DMS153 treated with DMSO at 0.1 percent for 48 hours (cell line): ENCODE data around the gene CTNNBL1.
"Not testable (repeated sequence)": the region's sequence is repeated elsewhere in the genome, so short reads cannot be mapped to it uniquely, and the experiment has no call there.

Experiments used
- DNase-seq: peaks from one replicate; lab custom pipeline; 2025; ENCODE audit not compliant: unreplicated experiment; lab: John Stamatoyannopoulos, UW

The CTNNBL1 gene

DNA sequence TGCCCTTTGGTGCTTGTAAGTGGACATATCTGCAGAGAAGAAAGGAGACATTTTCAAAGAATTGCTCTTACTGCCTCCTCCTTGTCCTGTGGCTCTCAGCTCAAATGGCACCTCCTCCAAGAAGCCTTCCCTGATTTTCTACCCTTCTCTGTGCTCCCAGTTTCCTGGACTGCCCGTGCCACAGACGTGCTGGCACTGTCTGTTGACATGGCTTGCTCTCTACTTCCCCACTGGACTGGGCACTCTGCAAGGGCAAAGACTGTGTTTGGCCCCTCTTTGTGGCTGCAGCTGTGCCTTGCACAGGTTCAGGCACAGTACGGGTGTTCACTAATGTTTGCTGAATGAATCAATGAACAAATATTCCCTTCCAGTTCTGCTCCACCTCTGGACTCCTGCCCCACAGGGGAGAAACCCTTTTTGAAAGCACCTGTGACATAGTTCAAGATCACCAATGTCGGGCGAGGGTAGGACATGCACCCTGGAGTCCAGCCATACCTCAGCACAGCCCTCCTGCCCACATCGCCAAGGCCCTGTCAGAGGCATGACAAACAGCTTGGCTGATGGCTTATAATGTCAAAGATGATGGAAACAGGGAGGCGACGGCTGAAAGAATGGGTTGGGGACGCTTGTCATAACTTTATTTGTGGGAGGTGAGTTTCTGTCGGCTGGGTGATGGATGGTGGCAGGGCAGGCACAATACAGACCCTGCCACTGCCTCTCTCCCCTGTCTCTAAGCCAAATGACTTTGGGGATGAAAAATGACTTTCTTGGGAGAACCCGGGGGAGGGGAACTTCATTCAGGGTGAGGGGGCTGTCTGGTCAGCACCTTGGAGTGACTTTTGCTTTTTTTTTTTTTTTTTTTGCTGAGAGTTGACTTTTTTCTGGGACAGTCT lies 15.6 kb upstream of the CTNNBL1 start:
- DNase-seq, result no peak

DNA sequence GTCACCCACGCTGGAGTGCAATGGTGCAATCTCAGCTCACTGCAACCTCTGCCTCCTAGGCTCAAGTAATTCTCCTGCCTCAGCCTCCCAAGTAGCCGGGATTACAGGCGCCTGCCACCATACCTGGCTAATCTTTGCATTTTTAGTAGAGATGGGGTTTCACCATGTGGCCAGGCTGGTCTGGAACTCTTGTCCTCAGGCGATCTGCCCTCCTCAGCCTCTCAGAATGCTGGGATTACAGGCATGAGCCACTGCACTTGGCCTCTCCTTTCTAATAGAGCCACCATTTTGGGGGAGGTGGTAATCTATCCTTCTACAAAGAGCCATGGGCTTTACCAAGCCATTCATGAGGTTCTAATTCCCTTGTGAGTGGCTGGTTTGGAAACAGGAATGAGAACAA lies 14.1 kb upstream of the CTNNBL1 start:
- DNase-seq, result not testable (repeated sequence)

DNA sequence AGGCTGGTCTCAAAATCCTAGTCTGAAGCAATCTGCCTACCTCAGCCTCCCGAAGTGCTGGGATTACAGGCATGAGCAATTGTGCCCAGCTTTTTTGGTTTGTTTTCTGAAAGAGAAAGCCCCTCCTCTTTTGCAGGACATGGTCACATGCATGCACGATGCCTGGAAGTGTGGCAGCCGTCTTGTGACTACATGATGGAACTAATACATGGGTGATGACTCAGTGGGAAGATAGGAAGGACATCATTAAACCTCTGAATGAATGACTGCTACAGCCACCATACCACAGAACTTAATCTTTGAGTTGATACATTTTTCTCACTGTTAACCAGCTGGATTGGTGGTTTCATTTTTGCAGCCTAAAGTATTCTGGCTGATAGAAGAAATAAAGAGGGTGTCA lies 13.4 kb upstream of the CTNNBL1 start:
- no peak for DNase-seq

DNA sequence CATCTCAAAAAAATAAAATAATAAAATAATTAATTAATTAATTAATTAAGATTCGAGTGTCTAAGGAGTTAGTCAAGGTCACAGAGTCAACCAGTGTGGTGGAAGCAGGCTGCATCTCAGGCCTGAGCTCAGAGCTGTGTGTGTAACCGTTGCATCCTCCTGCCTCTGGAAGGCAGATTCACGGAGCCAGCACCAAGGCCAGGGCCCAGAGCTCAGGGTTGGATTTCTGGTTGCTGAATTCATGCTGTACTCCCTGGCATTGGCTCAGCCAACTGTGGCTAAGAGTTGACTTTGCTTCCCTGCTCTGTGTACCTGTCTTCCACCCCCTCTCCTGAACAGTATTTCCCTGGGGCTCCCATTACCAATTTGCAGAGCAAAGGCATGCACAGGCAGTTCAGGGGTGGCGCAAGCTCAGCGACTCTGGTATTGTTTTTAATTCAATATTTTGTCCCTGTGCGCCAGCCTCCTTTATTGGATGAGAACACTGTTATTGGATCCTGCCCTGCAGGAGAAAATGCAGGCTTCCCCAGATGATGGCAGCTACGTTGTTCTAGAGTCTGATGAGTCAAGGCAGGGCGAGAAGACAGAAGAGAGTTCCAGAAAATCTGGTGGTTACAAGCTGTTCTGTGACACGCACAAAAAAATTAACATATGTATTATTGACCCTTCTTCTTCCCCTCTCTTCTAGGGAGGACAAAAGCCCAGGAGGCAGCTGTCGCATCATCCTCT lies 12.3 kb upstream of the CTNNBL1 start:
- DNase-seq, result no peak

DNA sequence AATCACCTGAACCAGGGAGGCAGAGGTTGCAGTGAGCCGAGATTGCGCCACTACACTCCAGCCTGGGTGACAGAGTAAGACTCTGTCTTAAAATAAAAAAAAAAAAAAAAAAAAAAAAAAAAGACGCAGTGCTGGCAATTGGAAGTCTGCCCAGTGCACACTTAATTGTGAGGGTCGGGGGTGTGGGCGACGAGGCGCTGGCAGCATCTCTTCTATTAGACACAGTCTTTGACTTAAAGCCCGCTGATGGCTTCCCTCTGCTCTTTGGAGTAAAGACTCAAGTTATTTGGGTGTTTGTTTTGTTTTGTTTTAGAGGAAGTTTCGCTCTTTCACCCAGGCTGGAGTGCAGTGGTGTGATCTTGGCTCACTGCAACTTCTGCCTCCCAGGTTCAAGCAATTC lies 10.7 kb upstream of the CTNNBL1 start:
- DNase-seq, result not testable (repeated sequence)

DNA sequence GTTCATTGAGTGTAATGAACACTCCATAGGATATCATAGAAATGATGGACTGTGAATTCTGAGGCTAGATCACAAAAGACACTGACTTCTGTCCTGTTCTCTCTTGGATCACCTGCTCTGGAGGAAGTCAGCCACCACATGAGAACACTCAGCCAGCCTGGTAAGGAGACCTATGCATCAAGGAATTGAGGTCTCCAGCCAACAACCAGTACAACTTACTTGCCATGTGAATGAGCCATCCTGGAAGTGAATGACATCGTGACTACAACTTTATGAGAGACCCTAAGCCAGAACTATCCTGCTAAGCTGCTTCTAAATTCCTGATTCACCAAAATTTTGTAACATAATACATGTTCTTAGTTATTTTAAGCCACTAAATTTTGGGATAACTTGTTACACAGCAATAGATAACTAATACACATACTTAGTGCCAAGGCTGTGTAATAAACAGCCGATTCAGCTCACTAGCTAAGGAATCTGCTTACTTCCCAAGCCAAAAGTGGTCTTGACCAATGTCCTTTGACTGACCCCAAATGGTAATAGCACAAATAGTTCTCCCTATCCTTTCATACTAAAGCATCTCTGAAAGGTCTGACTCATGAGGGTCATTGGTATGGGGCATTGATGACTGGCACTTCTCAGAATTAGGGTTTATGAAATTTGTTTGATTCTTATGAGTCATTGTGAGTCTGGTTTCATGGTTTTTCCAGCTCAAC lies 6.9 kb upstream of the CTNNBL1 start:
- DNase-seq, result no peak

DNA sequence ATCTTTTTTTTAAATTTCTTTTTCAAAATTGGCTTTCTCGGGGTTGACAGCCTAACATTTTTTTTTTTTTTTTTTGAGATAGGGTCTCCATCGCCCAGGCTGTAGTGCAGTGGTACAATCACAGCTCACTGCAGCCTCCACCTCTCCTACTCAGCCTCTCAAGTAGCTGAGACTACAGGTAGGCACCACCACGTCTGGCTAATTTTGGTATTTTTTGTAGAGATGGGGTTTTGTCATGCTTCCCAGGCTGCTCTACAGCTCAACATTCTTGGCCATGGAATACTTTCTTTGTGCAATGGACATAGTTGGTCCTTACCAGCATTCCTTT lies 6.4 kb upstream of the CTNNBL1 start:
- no peak for DNase-seq

DNA sequence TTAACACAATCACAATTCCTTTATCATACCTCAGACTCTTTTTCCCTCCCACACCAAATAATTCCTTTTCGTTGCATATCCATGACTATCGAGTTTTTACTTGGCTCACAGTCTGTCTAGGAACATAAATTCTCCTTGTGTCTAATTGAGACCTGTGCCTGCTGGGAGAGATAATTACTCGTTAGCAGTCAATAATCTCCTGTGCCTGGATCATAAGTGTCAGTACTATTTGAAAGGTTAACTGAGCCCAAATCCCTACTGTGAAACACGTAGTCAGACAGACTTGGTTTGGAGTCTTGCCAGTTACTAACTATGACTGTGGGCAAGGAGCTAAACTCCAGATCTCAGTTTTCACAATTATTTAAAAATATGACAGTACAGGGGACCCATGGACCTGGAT lies 5.7 kb upstream of the CTNNBL1 start:
- DNase-seq, result no peak

DNA sequence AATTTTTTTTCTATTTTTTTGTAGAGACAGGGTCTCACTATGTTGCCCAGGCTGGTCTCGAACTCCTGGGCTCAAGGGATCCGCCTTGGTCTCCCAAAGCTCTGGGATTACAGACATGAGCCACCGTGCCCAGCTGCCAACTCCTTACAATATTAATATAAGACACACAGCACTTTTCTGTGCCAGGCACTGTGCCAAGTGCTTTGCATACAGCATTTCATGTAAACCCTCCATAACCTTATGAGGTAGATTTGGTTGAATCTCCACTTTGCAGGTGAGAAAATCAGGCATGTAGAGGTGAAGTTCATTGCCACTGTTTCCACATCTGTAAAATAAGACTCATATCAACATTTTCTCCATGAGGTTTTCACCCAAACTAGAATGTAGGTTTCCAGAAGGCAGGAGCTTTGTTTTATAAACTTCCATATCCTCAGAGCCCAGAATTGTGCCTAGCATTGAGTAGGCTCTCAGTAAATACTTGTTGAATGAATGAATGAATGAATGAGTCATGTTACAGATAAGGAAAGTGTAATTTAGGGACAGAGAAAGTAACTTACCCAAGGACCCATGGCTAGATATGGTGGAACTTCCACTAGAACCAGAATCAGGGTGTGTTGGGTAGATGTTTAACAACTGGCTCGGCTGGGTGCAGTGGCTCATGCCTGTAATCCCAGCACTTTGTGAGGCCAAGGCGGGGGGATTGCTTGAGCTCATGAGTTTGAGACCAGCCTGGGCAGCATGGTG lies 3.0 kb upstream of the CTNNBL1 start:
- DNase-seq, result no peak

DNA sequence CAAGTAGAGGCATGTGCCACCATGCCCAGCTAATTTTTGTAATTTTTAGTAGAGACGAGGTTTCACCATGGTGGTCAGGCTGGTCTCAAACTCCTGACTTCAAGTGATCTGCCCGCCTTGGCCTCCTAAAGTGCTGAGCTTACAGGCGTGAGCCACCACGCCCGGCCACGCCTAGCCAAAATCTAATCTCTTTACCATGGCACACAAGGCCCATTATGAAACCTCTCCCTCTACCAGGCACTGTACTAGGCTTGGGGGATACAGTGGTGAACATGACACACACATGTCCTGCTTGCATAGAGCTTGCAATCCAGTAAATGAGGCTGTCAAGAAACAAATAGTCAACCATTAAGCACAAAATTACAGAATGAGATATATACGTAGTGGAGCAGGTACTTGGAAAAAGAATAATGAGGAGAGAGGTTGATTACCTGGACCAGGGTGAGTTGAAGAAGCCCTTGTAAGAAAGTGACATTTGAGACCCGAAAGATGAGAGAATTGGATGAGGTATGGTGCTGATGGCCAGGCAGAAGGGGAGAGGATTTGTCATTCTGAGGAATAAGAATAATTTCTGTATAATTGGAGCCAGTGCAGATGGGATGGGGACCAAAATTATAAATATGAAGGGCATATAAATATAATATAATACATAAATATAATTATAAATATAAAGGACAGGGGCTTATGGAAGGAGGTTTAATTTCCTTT lies 1.2 kb upstream of the CTNNBL1 start:
- DNase-seq, result no peak

DNA sequence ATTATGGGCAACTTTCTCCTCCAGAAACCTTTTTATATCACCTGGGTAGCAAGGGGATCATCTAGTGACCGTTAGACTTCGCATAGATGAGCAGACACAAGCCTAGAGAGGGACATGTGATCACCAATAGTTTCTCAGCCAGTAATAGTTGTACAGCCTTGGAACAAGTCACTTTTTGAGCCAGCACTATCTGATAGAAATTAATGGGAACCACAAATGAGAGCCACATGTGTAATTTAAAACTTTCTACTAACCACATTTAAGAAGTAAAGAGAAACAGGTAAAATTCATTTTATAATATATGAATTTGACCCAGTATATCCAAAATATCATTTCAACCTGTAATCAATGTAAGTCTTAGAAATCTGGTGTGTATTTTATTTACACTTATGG lies 592 bp upstream of the CTNNBL1 start:
- no peak for DNase-seq

DNA sequence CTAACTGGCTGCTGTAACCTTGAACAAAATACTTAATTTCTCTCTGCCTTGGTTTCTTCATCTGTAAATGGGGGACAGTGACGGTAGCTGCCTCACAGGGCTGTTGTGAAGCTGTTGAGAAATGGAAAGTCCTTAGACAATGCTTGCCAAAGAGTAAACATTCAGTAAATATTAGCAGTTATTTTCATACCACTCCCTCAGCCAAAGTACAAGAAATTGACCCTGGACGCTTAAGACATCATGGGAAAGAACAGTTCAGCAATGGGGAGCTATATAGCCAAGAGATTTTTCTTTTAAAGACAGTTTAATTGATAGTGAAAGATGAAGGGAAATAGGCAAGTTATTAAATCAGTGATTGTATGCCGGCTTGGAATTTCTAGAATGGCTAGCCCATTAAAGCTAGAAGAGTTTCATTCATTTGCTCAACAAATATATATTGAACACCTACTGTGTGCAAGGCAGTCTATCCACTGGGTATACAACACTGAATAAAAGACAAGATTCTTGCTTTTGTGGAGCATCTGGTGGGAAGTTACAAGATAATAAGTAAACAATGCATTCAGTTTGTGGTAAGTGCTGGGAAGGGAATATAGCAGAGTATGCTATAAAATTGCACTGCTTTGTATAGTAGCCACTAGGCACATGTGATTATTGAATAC lies 2.0 kb downstream of the CTNNBL1 start:
- no peak for DNase-seq

DNA sequence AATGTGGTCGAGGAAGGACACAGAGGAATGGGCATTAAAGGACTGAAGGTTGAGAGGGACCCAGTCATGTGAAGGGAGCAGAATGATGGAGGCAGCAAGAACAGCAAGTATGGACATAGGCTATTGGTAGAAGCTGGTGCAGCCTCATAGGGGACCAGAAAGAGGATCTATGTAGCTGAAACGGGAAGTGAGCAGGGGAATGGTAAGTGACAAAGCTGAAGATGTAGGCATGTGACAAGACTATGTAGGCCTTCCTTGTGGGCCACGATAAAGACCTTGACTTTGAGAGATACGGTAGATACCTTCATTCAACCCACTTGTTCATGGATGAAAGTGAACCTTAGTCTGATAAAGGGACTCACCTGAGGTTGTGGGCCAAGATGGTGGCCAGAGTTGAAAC lies 3.5 kb downstream of the CTNNBL1 start:
- DNase-seq, result no peak

DNA sequence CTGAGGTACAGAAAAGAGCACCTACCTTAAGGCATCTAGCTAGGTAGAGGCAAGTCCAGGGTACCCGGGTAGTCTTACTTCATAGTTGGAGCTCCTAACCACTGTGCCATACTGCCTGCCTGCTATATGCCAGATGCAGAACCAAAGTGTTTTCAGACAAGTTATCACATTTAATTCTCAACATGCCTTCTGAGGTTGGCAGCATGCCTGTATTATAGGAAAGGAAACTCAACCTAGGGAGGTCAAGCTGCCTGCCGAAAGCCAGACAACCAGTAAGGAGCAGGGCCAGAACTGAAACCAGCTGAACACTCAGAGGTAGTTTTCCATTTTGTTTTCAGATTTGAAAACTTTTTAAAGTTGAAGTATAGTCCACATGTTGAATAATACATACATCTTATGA lies 5.4 kb downstream of the CTNNBL1 start:
- no peak for DNase-seq

DNA sequence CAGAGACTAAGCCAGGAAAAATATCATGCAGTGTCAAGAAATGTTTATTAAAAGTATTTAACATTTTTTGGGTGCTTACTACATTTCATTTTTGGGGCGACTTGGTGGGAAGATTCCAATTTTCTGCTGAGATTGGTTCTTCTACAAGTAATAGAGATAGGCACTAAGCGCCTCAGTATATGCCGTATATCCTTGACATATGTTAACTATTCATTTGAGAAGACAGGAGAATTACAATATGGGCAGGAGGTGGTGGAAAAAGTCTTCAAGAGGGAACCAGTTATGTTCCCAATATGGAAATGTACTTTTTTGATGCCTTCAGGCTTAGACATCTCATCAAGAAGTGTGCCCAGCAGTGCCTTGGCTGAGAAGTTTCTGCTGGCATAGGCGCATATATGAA lies 6.5 kb downstream of the CTNNBL1 start:
- DNase-seq, result no peak

DNA sequence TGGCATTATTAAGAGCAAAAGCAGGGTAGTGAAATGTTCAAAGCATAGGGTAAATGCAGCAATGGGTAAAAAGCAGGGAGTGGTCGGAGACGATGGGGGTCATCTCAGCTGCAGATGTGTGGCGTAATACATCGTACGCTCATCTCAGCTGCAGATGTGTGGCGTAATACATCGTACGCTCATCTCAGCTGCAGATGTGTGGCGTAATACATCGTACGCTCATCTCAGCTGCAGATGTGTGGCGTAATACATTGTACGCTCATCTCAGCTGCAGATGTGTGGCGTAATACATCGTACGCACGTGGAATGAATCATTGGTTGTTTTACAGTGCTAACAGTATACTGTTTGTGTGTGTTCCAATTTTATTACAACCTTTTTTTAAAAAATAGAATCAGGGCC lies 7.8 kb downstream of the CTNNBL1 start:
- DNase-seq, result not testable (repeated sequence)

DNA sequence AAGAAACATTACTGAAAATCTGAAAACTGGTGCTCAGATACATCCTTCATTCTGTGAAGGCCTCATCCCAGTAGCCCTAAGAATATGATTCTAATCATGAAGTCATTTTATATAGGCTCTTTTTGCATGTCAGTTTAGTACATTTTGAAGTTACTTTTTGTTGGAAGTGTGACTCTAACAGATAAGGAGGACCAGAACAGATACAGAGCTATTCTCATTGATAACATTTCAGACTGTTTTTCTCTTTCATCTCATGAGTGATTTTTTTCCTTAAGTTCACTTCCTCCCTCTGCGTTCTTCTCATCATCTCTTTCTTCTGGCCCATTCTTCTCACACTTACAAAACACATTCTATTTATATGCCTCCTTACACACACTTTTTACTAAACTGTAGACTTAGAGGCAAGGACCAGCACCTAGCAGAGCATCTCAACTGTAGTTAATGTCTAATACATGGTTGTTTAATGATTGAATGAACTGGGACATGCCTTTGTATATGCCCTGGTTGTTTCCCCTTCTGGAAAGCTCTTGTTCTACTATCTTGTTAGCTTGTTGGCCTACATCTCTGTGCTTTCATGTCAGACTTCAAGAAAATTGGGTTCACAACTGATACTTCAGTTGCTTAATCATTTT lies 8.7 kb downstream of the CTNNBL1 start:
- no peak for DNase-seq

DNA sequence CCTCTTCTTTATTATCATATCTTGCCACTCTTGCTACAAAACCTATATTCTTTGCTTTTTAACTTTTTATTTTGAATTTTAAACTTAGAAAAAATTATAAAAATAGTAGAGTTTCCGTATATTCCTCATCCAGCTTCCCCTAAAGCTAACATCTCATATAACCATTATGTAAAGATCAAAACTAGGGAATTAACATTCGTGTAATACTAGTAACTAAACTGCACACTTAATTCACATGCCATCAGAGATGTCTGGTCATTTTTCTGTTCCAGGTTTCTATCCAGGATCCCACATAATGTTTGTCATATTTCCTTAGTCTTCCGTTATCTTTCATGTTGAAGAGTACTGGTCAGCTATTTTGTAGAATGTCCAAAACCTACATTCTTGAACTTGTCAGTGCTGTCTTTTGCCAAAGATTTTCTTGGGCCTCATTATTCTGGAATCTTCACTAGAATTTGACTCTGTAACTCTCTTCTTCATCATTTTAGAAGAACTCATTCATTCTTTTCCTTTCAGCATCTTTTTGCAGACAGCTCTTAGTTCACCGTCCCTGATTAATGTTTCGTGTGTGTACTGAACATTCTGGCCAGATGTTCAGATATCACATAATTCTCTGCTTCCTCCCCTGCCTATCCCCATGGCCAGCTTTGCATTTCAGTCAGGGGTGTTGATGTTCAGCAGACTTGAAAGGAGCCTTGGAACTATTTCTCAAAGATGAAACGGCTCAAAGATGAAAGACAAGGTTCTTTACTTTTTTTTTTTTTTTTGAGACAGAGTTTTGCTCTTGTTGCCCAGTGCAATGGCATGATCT lies 9.4 kb downstream of the CTNNBL1 start:
- no peak for DNase-seq

DNA sequence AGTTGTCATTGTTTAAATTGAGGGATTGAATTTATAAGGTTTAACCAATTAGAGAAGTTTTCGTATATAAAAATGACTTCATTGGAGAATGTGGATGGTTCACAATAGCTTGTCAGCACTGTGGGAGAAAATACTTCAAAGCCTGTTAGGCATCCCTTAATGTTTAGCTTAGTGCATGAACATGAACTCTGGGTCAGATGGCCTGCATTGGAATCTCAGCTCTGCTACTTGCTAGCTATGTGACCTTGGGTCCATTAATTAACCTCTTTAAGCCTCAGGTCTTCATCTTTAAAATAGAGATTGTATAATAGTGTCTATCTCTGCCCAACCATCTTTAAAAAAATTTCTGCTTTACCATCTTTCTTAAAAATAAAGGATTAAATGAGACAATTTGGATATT lies 11.1 kb downstream of the CTNNBL1 start:
- DNase-seq, result no peak
